DMS153 treated with DMSO at 0.1 percent for 48 hours (cell line): ENCODE results near the gene EHMT1.
"Not testable (repeated sequence)": the region's sequence is repeated elsewhere in the genome, so short reads cannot be mapped to it uniquely, and the experiment has no call there.

ENCODE experiments used
- DNase-seq: peaks from one replicate; lab custom pipeline; 2025; ENCODE audit not compliant: unreplicated experiment; lab: John Stamatoyannopoulos, UW

EHMT1 gene

GRCh38 chr9:137734181-137734580 lies 115.4 kb downstream of the EHMT1 start:
- DNase-seq = no peak

DNA sequence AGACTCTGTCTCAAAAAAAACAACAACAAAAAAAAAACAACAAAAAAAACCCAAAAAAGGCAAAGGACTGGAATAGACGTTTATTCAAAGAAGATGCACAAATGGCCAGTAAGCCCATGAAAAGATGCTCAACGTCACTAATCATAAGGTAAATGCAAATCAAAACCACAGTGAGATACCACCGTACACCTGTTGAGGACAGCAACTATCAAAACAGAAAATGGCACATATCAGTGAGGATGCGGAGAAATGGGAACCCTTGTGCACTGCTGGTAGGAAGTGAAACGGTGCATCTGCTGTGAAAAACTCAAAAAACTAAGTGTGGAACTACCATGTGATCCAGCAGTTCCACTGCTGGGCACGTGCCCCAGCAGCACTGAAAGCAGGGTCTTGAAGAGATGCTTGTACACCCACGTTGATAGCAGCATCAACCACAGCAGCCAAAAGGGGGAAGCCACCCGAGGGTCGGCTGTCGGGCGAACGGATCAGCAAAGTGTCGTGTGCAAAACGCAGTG lies 119.4 kb downstream of the EHMT1 start:
- not testable (repeated sequence) for DNase-seq

DNA sequence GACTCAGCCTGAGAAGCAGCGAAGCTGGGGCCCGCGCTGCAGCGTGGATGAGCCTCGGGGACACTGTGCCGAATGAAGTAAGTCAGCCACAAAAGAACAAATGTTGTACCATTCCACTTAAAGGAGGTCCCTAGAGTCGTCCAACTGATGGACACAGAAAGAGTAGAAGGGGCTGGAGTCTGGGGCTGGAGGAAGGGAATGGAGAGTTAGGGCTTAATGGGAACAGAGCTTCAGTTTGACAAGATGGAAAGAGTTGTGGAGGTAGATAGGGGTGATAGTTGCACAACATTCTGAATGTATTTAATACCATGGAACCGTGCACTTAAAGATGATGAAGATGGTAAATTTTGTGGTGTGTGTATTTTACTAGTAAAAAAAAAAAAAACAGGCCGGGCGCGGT lies 119.9 kb downstream of the EHMT1 start:
- DNase-seq = no peak

- no peak for DNase-seq
Observed at GRCh38 chr9:137739371-137740309, 120.8 kb downstream of the EHMT1 start.

GRCh38 chr9:137740312-137740711 lies 121.5 kb downstream of the EHMT1 start:
- no peak for DNase-seq

- no peak for DNase-seq
Observed at GRCh38 chr9:137741330-137741729, 122.5 kb downstream of the EHMT1 start.

GRCh38 chr9:137742698-137743097 lies 123.9 kb downstream of the EHMT1 start:
- no peak for DNase-seq

- no peak for DNase-seq
Observed at GRCh38 chr9:137743695-137744094, 124.9 kb downstream of the EHMT1 start.

DNA sequence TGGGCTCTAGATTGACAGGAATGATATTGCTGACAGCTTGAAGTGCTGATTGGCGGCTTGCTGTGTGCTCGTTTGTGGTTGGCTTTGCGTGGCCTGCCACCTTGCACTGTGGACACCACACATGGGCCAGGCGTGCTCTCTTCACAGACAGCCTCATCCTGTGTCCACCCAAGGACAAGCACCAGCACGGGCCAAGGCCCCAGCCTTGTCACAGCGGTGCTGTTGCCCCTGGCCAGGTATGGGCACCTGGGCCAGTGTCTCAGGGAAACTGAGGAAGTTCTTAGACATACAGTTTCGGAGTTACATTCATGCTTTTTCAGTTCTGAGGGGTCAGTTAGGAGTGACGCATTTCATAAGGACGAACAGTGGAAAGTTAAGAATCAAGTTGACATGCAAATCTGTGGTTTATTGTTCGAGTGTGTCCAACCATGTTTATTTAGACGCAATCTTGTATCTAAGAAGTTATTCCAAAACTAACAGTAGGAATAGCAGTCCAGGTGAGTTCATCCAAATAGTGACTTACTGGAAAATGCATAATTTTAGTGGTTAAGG lies 125.9 kb downstream of the EHMT1 start:
- no peak for DNase-seq

GRCh38 chr9:137745541-137745991 lies 126.8 kb downstream of the EHMT1 start:
- no peak for DNase-seq

DNA sequence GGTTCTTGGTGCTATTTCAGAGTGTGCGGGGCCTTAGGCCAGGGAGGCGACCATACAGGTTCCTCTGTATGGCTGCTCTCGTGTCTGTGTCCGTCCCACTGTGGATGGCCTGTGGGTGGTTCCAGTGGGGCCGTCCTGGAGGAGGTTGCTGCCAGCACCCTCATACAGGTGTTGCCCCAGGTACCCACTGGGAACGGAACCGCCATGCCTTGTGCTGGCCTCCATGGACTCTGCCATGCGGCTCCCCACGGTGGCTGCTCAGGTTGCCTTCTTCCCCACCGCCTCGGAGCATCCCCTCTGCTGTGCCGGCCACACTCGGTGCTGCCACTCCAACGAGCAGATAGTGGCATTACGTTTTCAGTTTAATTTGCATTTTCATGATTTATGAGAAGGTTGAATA lies 129.5 kb downstream of the EHMT1 start:
- no peak for DNase-seq

- DNase-seq = no peak
Observed at GRCh38 chr9:137748741-137749140, 129.9 kb downstream of the EHMT1 start.

- DNase-seq = no peak
Observed at GRCh38 chr9:137749511-137749910, 130.7 kb downstream of the EHMT1 start.

DNA sequence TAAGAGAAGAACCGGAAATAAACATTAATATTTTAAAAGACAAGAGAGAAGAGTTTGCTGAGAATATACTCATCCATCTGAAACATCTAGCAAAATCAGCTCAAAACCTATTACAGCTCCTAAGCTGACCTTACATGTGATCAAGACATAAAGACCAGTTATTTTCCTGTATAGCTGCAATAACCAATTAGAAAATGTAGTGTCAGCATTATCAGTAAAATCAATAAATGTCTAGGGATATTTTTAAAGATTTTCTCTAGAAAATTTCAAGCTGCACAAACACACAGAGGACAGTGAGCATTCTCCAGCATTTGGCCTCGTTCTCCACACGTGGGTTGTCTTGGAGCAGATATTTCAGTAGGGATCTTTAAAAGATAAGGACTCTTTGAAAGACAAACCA lies 131.2 kb downstream of the EHMT1 start:
- no peak for DNase-seq

- DNase-seq = no peak
Observed at GRCh38 chr9:137750566-137750965, 131.8 kb downstream of the EHMT1 start.

GRCh38 chr9:137751616-137752015 lies 132.8 kb downstream of the EHMT1 start:
- no peak for DNase-seq

GRCh38 chr9:137752426-137752825 lies 133.6 kb downstream of the EHMT1 start:
- DNase-seq = no peak

- no peak for DNase-seq
Observed at GRCh38 chr9:137753192-137753765, 134.5 kb downstream of the EHMT1 start.

DNA sequence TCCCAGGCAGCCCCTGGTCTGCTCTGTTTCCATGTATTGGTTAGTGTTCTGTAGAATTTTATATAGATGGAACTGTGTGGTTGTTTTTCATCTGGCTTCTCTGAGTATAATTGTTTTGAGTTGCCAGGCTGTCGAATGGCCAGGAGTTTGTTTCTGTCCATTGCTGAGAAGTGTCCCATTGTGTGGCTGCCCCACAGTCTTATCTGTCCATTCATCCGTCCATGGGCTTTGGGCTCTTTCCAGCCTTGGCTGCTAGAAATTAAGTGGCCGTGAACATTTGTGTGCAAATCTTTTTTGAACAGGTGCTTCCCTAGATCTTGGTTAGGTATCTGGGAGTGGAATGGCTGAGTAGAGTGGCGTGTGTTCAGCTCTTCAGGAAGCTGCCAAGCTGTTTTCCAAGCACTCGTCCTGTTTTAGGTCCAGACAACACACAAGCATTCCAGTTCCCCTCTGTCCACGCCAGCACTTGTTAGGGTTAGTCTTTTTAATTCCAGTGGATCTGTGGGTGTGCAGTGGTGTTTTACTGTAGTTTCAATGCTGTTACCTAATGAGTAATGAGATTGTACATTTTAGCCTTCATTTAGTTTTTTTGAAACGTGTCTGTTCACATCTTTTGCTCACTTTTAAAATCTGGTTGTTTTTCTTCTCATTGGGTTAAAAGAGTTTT lies 136.6 kb downstream of the EHMT1 start:
- no peak for DNase-seq

- DNase-seq = no peak
Observed at GRCh38 chr9:137756045-137756744, 137.4 kb downstream of the EHMT1 start.

- no peak for DNase-seq
Observed at GRCh38 chr9:137757139-137757538, 138.3 kb downstream of the EHMT1 start.
